Neural progenitor cell (in vitro differentiated cells): ENCODE results near the gene CERK. TPM values are rescaled to one million over a fixed set of nuclear protein-coding genes. Genes with fewer than 3 reads are reported as not detected.

Source experiments
- DNase-seq: peaks from one replicate; pipeline ENCODE4 v3.0.0-alpha.2; 2016; ENCODE audit warnings: low spot score
- H2AFZ ChIP-seq: fragments of 200-600 bp; sonication (generic); replicated peaks from 2 replicates; pipeline ENCODE4 v1.6.1; 2016; ENCODE audit warnings: antibody characterized with exemption
- H3F3A ChIP-seq: fragments of 200-600 bp; sonication (generic); 2 replicates; pipeline ENCODE4 v1.6.1; 2016; ENCODE audit warnings: antibody characterized with exemption, low read depth
- H3K27ac ChIP-seq: fragments of 200-600 bp; sonication (generic); 2 replicates; pipeline ENCODE4 v1.5.1; 2016; ENCODE audit warnings: mild to moderate bottlenecking
- H3K27me3 ChIP-seq: fragments of 200-600 bp; sonication (generic); 2 replicates; pipeline ENCODE4 v1.6.1; 2016; ENCODE audit warnings: mild to moderate bottlenecking, moderate library complexity
- H3K36me3 ChIP-seq: fragments of 200-600 bp; sonication (generic); 2 replicates; pipeline ENCODE4 v1.5.1; 2016
- H3K4me1 ChIP-seq: fragments of 200-600 bp; sonication (generic); 2 replicates; pipeline ENCODE4 v1.6.1; 2016; ENCODE audit warnings: mixed run types
- H3K4me2 ChIP-seq: fragments of 200-600 bp; sonication (generic); 2 replicates; pipeline ENCODE4 v1.6.1; 2016
- H3K4me3 ChIP-seq: fragments of 200-600 bp; sonication (generic); 2 replicates; pipeline ENCODE4 v1.5.1; 2016
- H3K79me2 ChIP-seq: fragments of 200-600 bp; sonication (generic); 2 replicates; pipeline ENCODE4 v1.6.1; 2016; ENCODE audit warnings: low read depth
- H3K9ac ChIP-seq: fragments of 200-600 bp; sonication (generic); 2 replicates; pipeline ENCODE4 v1.6.1; 2016
- H3K9me3 ChIP-seq: fragments of 200-600 bp; sonication (generic); 2 replicates; pipeline ENCODE4 v1.5.1; 2016; ENCODE audit warnings: low read depth
- H4K20me1 ChIP-seq: fragments of 200-600 bp; sonication (generic); 2 replicates; pipeline ENCODE4 v1.6.1; 2016; ENCODE audit warnings: low read depth
- H3K27ac Mint-ChIP-seq: 3 replicates; pipeline ENCODE4 v1.8.0; 2021; ENCODE audit warnings: mixed read lengths
- H3K27me3 Mint-ChIP-seq: 2 replicates; pipeline ENCODE4 v1.8.0; 2022; ENCODE audit warnings: low read depth, mild to moderate bottlenecking, inconsistent platforms, moderate library complexity, mixed read lengths; ENCODE audit not compliant: insufficient read depth
- H3K36me3 Mint-ChIP-seq: 3 replicates; pipeline ENCODE4 v1.8.0; 2021; ENCODE audit warnings: mixed read lengths
- H3K4me1 Mint-ChIP-seq: 3 replicates; pipeline ENCODE4 v1.8.0; 2021; ENCODE audit warnings: mixed read lengths
- H3K4me3 Mint-ChIP-seq: 3 replicates; pipeline ENCODE4 v1.8.0; 2021; ENCODE audit warnings: mild to moderate bottlenecking, moderate library complexity, mixed read lengths
- H3K9me3 Mint-ChIP-seq: 3 replicates; pipeline ENCODE4 v1.8.0; 2020; ENCODE audit warnings: mixed read lengths
- CTCF ChIP-seq: fragments of 200-600 bp; sonication (generic); IDR thresholded peaks from 2 replicates; pipeline ENCODE4 v1.5.1; 2017; ENCODE audit warnings: antibody characterized with exemption, mild to moderate bottlenecking
- EZH2 ChIP-seq: fragments of 200-600 bp; sonication (generic); IDR thresholded peaks from 2 replicates; pipeline ENCODE4 v1.6.1; 2017; ENCODE audit warnings: antibody characterized with exemption, mild to moderate bottlenecking, moderate library complexity
- EZH2phosphoT487 ChIP-seq: fragments of 200-600 bp; sonication (generic); IDR thresholded peaks from 2 replicates; pipeline ENCODE4 v1.6.1; 2017; ENCODE audit warnings: antibody characterized with exemption
- total RNA-seq: library from RNA; depleted of rRNA; stranded (reverse); fragments of >200 nt; gene quantifications from 2 replicates; pipeline ENCODE4 v1.2.3, GENCODE V29; 2015; ENCODE audit warnings: low replicate concordance

Gene CERK
- total RNA-seq, 1 donor from 2014 or later = 53.6 TPM

- Mint-ChIP-seq H3K36me3 (peaks cover 16% of the 10 kb centered on the region), H3K4me3 (no peak overlapping the region), H3K4me1 (peaks cover 3% of the 10 kb centered on the region), H3K27me3 (peaks cover 10% of the 10 kb centered on the region), H3K27ac (no peak overlapping the region), H3K9me3 (no peaks in the 10 kb centered on the region)
- no peaks in the 10 kb centered on the region for H3K27me3 ChIP-seq
- no peaks in the 10 kb centered on the region for H3F3A ChIP-seq
- H3K4me2 ChIP-seq = no peak overlapping the region
- no peaks in the 10 kb centered on the region for H3K36me3 ChIP-seq
- H2AFZ ChIP-seq = no peak overlapping the region
- H3K9ac ChIP-seq = no peak overlapping the region
- H3K4me1 ChIP-seq = no peaks in the 10 kb centered on the region
- no peak for DNase-seq
- no peak overlapping the region for H3K27ac ChIP-seq
- TF ChIP-seq EZH2phosphoT487 (no peak), EZH2 (no peak), CTCF (no peak)
- H3K79me2 ChIP-seq = no peaks in the 10 kb centered on the region
- H4K20me1 ChIP-seq = no peaks in the 10 kb centered on the region
- H3K4me3 ChIP-seq = no peak overlapping the region
- no peaks in the 10 kb centered on the region for H3K9me3 ChIP-seq
Measured at GRCh38 chr22:46686221-46687047, 51.6 kb downstream of the CERK start.

GRCh38 chr22:46684706-46685105 lies 53.3 kb downstream of the CERK start:
- no peak for DNase-seq
- H3K36me3 Mint-ChIP-seq = peaks cover 12% of the 10 kb centered on the region
- Histone ChIP-seq H3K27ac (no peak overlapping the region), H3K9me3 (no peaks in the 10 kb centered on the region), H3K27me3 (no peaks in the 10 kb centered on the region), H3F3A (no peaks in the 10 kb centered on the region), H3K79me2 (no peaks in the 10 kb centered on the region), H3K36me3 (no peaks in the 10 kb centered on the region), H3K4me3 (no peak overlapping the region), H4K20me1 (no peaks in the 10 kb centered on the region), H3K4me1 (no peaks in the 10 kb centered on the region), H3K4me2 (no peak overlapping the region), H2AFZ (no peak overlapping the region), H3K9ac (no peak overlapping the region)
- TF ChIP-seq EZH2 (no peak), CTCF (no peak), EZH2phosphoT487 (no peak)
- peaks cover 9% of the 10 kb centered on the region for H3K27me3 Mint-ChIP-seq
- H3K9me3 Mint-ChIP-seq = no peaks in the 10 kb centered on the region
- H3K4me1 Mint-ChIP-seq = peaks cover 3% of the 10 kb centered on the region
- H3K27ac Mint-ChIP-seq = no peak overlapping the region
- H3K4me3 Mint-ChIP-seq = peak overlapping the region; percentile 30

- no peak overlapping the region for H3K4me3 Mint-ChIP-seq
Measured at GRCh38 chr22:46682011-46682731, 55.9 kb downstream of the CERK start.

More at GRCh38 chr22:46682011-46682731, 55.9 kb downstream of the CERK start:
- no peaks in the 10 kb centered on the region for H3K27me3 ChIP-seq
- H3K4me3 ChIP-seq = no peak overlapping the region
- Mint-ChIP-seq H3K27me3 (peaks cover 8% of the 10 kb centered on the region), H3K4me1 (peaks cover 3% of the 10 kb centered on the region), H3K27ac (no peak overlapping the region), H3K36me3 (peaks cover 9% of the 10 kb centered on the region), H3K9me3 (no peaks in the 10 kb centered on the region)
- H3K4me1 ChIP-seq = no peaks in the 10 kb centered on the region
- no peaks in the 10 kb centered on the region for H4K20me1 ChIP-seq
- no peaks in the 10 kb centered on the region for H3K79me2 ChIP-seq
- no peak for TF ChIP-seq EZH2phosphoT487
- TF ChIP-seq EZH2 = no peak
- no peak for TF ChIP-seq CTCF
- H3F3A ChIP-seq = no peaks in the 10 kb centered on the region
- H3K36me3 ChIP-seq = no peaks in the 10 kb centered on the region
- DNase-seq = no peak
- no peak overlapping the region for H3K27ac ChIP-seq
- H2AFZ ChIP-seq = no peak overlapping the region
- no peak overlapping the region for H3K9ac ChIP-seq
- no peaks in the 10 kb centered on the region for H3K9me3 ChIP-seq
- H3K4me2 ChIP-seq = no peak overlapping the region
